Measurements from ENCODE around the gene FOXP2. TPM values are rescaled to one million over a fixed set of nuclear protein-coding genes. Genes with fewer than 3 reads are reported as not detected.
A peak's percentile ranks its signal among the peaks of the same experiment; 100 is the strongest.

The FOXP2 gene
- total RNA-seq (2012; rRNA removed) (1.1 and 1.7 TPM in 2 replicates), polyA plus RNA-seq (2012; rRNA removed) (0.89 and 1.4 TPM in 2 replicates), Bru-seq, nascent RNA (percentile 41 among the genes with signal in this experiment), BruChase-seq, experiment 1, labeled RNA remaining after a 6-hour chase (percentile 30 among the genes with signal in this experiment), BruChase-seq, experiment 2, labeled RNA remaining after a 2-hour chase (percentile 37 among the genes with signal in this experiment)
- polyA plus RNA-seq (2012; cell fraction: cytosol; rRNA removed): 0.66 and 0.89 TPM in 2 replicates
- polyA plus RNA-seq (2012; cell fraction: nucleus; rRNA removed; ENCODE audit: low replicate concordance): 0.76 and 1.9 TPM in 2 replicates
- long read RNA-seq, partial matches to known transcripts: 1 of 1 reads
- long read RNA-seq, other reads (novel, unspliced or antisense): 0 of 1 reads

DNA sequence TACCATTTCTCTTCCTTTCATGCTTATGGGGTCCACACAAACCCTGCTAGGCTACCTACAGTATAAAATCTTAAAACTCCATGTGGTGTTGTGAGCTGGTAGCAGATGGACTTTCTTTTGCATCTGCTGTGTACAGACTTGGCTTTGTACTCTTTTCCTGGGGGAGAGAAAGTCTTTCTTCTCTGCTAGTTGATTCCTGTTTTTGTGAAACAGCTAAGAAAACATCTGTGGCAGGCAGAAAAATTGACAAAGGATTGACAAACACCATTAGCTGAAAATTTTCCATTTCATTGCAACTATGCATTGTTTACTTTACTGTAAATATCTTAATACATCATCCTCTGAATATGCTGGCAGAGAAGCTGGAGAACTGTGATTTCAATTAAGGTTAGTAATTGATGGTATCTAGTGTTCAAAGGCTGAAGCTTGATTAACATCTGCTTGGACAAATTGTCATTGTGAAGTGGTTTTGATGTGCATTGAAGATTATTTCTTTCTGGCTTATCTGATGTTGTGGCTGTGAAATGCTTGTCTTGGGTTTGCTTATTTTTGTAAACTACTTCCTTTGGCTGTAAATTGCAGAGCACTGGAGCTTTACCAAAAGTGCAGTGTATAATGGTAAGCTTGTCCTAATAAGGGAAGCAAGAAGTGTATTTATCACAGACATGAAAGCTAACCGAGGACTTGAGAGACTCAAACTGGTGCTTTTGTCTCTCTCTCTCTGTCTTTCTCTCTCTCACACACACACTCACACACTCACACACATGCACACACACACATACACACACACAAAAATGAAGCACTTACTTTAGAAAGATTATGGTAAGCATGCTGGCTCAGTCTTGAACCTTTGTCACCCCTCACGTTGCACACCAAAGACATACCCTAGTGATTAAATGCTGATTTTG, at the start of gene FOXP2:
Gene FOXP2 (plus strand): TSS at position 660 of the 908 bp plus-strand sequence. CDS start 11,697 bp downstream, outside the sequence.
- Histone ChIP-seq H2BK20ac (ENCODE audit: low read depth, low read length) (peak within 1 kb of the TSS; percentile 96), H4K8ac (ENCODE audit: low read depth in 2 of 2, low read length in 2 of 2) (peak within 1 kb of the TSS; percentile 44 to 94), H3K36me3 (ENCODE audit: control insufficient read depth, insufficient read depth, low read length) (no peaks in the 10 kb centered on the region), H2AK5ac (ENCODE audit: low read depth, low read length) (peak within 1 kb of the TSS; percentile 60; the same call in 1 of the 2 replicates), H3K27me3 (ENCODE audit: control insufficient read depth, insufficient read depth, low read length) (no peaks in the 10 kb centered on the region), H4K91ac (ENCODE audit: insufficient read depth, low read depth, low read length) (peak within 1 kb of the TSS; percentile 31), H3K56ac (ENCODE audit: extremely low read depth, insufficient read depth, low read length) (peak within 1 kb of the TSS; percentile 39; the same call in 1 of the 2 replicates), H3K9ac (ENCODE audit: low read depth, low read length) (peak within 1 kb of the TSS; percentile 85), H3K27ac (ENCODE audit: insufficient read depth, low read length) (peak within 1 kb of the TSS; percentile 57; the same call in 1 of the 2 replicates), H2AK9ac (replicated peaks; ENCODE audit: low read depth, low read length, poor library complexity) (peak within 1 kb of the TSS; percentile 12), H4K20me1 (ENCODE audit: insufficient read depth, low read length) (no peaks in the 10 kb centered on the region), H3K23ac (ENCODE audit: low read depth, low read length) (peak within 1 kb of the TSS; percentile 72), H4K5ac (ENCODE audit: low read depth, low read length) (peak within 1 kb of the TSS; percentile 57), H3K9me3 (ENCODE audit: control insufficient read depth, insufficient read depth, low read length) (no peaks in the 10 kb centered on the region), H3K9me1 (ENCODE audit: insufficient read depth, low read length) (peaks cover 3% of the 10 kb centered on the region; the same call in 1 of the 2 replicates), H3K4me2 (ENCODE audit: low read depth, low read length) (peak within 1 kb of the TSS; percentile 84), H2BK5ac (ENCODE audit: low read depth, low read length, poor library complexity, severe bottlenecking) (peak within 1 kb of the TSS; percentile 82), H3K18ac (ENCODE audit: low read depth, low read length) (peak within 1 kb of the TSS; percentile 92), H3K4ac (ENCODE audit: low read depth, low read length) (peak within 1 kb of the TSS; percentile 74), H3K4me3 (ENCODE audit: insufficient read depth, low read depth, low read length) (peak within 1 kb of the TSS; percentile 9; the same call in 1 of the 2 replicates), H2AFZ (replicated peaks; ENCODE audit: low read length, poor library complexity) (peak within 1 kb of the TSS; percentile 89), H3K4me1 (ENCODE audit: control insufficient read depth, insufficient read depth, low read length) (peaks cover 7% of the 10 kb centered on the region), H2BK120ac (ENCODE audit: low read depth, low read length) (peak within 1 kb of the TSS; percentile 91), H2BK15ac (ENCODE audit: low read depth, low read length) (peak within 1 kb of the TSS; percentile 81; the same call in 1 of the 3 replicates), H3K79me1 (ENCODE audit: low read depth in 1 of 2, low read length in 2 of 2) (no peaks in the 10 kb centered on the region), H3K14ac (replicated peaks; ENCODE audit: low read depth, low read length) (peak within 1 kb of the TSS; percentile 95)
- ATAC-seq (ENCODE audit: low read depth): peak; percentile 38
- no TSS peak for BruUV-seq (replicated peaks)
- ChIA-PET POLR2A (ENCODE audit: unreplicated experiment) (no interaction called here), CTCF (interaction anchor here (1.4 kb wide), 1 partner anchor 12 kb away, joined by 6 read pairs; no protein-coding TSS in a partner anchor)
- intact Hi-C loops (cut with micrococcal nuclease): loop anchor here (5.0 kb wide), 2 partner anchors 327 to 387 kb away; no protein-coding TSS in a partner anchor
- in situ Hi-C loops (cut with MboI; ENCODE audit: low sequenced_read_pairs): no loop called here
- dilution Hi-C loops (cut with HindIII; ENCODE audit: low sequenced_read_pairs, unreplicated experiment): no loop called here
- no CpG with 5 or more reads among the region's 2 CpGs for WGBS, 2 experiments (ENCODE audit: extremely low coverage in 2 of 2, insufficient read length in 1 of 2)
- DNase-seq: peak; percentile 48
- TF ChIP-seq POLR2A (IDR thresholded peaks at IDR 0.05; ENCODE audit: low read depth, low read length): no peak
- TF ChIP-seq NFE2L2 (IDR thresholded peaks at IDR 0.05; ENCODE audit: low read depth, low read length): no peak
- TF ChIP-seq CEBPB (IDR thresholded peaks at IDR 0.05; ENCODE audit: low read depth, low read length): no peak
- no peak for TF ChIP-seq SMC3 (IDR thresholded peaks at IDR 0.05; ENCODE audit: low read depth, low read length)
- no peak for TF ChIP-seq USF2 (IDR thresholded peaks at IDR 0.05; ENCODE audit: low read depth, low read length)
- no peak for TF ChIP-seq MXI1 (IDR thresholded peaks at IDR 0.05; ENCODE audit: borderline replicate concordance, low read depth, low read length)
- no peak for TF ChIP-seq MAFK (IDR thresholded peaks at IDR 0.05; ENCODE audit: low read depth, low read length)
- TF ChIP-seq FOS (IDR thresholded peaks at IDR 0.05; ENCODE audit: low read depth, low read length): no peak
- TF ChIP-seq BHLHE40 (IDR thresholded peaks at IDR 0.05; ENCODE audit: low read depth, low read length): no peak
- no peak for TF ChIP-seq RAD21 (IDR thresholded peaks at IDR 0.05; ENCODE audit: low read length)
- no peak for TF ChIP-seq RFX5 (IDR thresholded peaks at IDR 0.05; ENCODE audit: low read depth, low read length)
- no peak for TF ChIP-seq MAZ (IDR thresholded peaks at IDR 0.05; ENCODE audit: borderline replicate concordance, low read depth, low read length)
- TF ChIP-seq RCOR1 (IDR thresholded peaks at IDR 0.05; ENCODE audit: insufficient replicate concordance, low read length): no peak
- no peak for TF ChIP-seq ELK1 (IDR thresholded peaks at IDR 0.05; ENCODE audit: borderline replicate concordance, low read depth, low read length)

Measured in IMR-90 (cell line).